Ishikawa (cell line): Measurements from ENCODE around the gene ARHGAP44.

ENCODE experiments used
- CEBPB ChIP-seq: IDR thresholded peaks from 2 replicates; pipeline ENCODE4 v1.6.1; 2012
- CREB1 ChIP-seq: IDR thresholded peaks from 2 replicates; pipeline ENCODE4 v1.6.1; 2012; ENCODE audit warnings: low read depth
- EGR1 ChIP-seq: IDR thresholded peaks from 2 replicates; pipeline ENCODE4 v1.6.1; 2012
- EP300 ChIP-seq: IDR thresholded peaks from 2 replicates; pipeline ENCODE4 v1.6.1; 2012; ENCODE audit warnings: borderline replicate concordance
- FOXM1 ChIP-seq: IDR thresholded peaks from 2 replicates; pipeline ENCODE4 v1.6.1; 2012; ENCODE audit warnings: low read depth, borderline replicate concordance
- MAX ChIP-seq: IDR thresholded peaks from 2 replicates; pipeline ENCODE4 v1.6.1; 2012
- NFIC ChIP-seq: IDR thresholded peaks from 2 replicates; pipeline ENCODE4 v1.6.1; 2012
- RAD21 ChIP-seq: IDR thresholded peaks from 2 replicates; pipeline ENCODE4 v1.6.1; 2012; ENCODE audit warnings: low read depth
- TAF1 ChIP-seq: IDR thresholded peaks from 2 replicates; pipeline ENCODE4 v1.6.1; 2012; ENCODE audit warnings: low read depth, mild to moderate bottlenecking
- TCF12 ChIP-seq: IDR thresholded peaks from 2 replicates; pipeline ENCODE4 v1.6.1; 2012; ENCODE audit warnings: low read depth
- TEAD4 ChIP-seq: IDR thresholded peaks from 2 replicates; pipeline ENCODE4 v1.6.1; 2012
- YY1 ChIP-seq: IDR thresholded peaks from 2 replicates; pipeline ENCODE4 v1.6.1; 2012; ENCODE audit warnings: low read depth
- ZBTB7A ChIP-seq: IDR thresholded peaks from 2 replicates; pipeline ENCODE4 v1.6.1; 2012; ENCODE audit warnings: low read depth
- TF ChIP-seq, protein P1 (sequence below): IDR thresholded peaks from 2 replicates; pipeline ENCODE4 v1.6.1; 2012
- TF ChIP-seq, protein P2 (sequence below): IDR thresholded peaks from 2 replicates; pipeline ENCODE4 v1.6.1; 2012; ENCODE audit warnings: low read depth, mild to moderate bottlenecking

Gene ARHGAP44

GRCh38 chr17:12985431-12986293 is 196.4 kb downstream of the ARHGAP44 start:
- TF ChIP-seq TCF12 (no peak), YY1 (no peak), CEBPB (no peak), TEAD4 (no peak), RAD21 (no peak), TAF1 (no peak), NFIC (no peak), EGR1 (no peak), CREB1 (no peak), MAX (no peak), EP300 (no peak), ZBTB7A (no peak), FOXM1 (no peak)
- TF ChIP-seq, protein P1, sequence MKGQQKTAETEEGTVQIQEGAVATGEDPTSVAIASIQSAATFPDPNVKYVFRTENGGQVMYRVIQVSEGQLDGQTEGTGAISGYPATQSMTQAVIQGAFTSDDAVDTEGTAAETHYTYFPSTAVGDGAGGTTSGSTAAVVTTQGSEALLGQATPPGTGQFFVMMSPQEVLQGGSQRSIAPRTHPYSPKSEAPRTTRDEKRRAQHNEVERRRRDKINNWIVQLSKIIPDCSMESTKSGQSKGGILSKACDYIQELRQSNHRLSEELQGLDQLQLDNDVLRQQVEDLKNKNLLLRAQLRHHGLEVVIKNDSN: no peak
- TF ChIP-seq, protein P2, sequence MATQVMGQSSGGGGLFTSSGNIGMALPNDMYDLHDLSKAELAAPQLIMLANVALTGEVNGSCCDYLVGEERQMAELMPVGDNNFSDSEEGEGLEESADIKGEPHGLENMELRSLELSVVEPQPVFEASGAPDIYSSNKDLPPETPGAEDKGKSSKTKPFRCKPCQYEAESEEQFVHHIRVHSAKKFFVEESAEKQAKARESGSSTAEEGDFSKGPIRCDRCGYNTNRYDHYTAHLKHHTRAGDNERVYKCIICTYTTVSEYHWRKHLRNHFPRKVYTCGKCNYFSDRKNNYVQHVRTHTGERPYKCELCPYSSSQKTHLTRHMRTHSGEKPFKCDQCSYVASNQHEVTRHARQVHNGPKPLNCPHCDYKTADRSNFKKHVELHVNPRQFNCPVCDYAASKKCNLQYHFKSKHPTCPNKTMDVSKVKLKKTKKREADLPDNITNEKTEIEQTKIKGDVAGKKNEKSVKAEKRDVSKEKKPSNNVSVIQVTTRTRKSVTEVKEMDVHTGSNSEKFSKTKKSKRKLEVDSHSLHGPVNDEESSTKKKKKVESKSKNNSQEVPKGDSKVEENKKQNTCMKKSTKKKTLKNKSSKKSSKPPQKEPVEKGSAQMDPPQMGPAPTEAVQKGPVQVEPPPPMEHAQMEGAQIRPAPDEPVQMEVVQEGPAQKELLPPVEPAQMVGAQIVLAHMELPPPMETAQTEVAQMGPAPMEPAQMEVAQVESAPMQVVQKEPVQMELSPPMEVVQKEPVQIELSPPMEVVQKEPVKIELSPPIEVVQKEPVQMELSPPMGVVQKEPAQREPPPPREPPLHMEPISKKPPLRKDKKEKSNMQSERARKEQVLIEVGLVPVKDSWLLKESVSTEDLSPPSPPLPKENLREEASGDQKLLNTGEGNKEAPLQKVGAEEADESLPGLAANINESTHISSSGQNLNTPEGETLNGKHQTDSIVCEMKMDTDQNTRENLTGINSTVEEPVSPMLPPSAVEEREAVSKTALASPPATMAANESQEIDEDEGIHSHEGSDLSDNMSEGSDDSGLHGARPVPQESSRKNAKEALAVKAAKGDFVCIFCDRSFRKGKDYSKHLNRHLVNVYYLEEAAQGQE: no peak

DNA sequence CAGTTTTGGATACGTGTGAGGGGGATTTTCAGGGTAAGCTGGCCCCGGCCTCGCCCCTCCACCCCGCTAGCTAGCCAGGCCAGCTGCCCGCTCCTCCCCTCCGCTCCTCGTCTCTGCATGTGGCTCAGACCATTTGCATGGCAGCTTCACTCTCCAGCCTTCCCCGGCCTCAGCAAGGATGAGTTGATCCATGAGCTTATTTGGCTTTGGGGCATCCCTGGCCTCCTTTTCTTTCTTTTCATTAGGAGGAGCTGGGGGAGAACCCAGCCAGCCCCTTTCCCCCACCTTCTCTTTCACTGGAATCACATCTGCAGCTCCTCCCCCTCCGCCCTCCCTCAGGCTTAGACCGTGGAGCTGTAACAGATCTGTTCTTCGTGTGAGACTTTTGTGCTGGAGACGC is 197.8 kb downstream of the ARHGAP44 start:
- TF ChIP-seq YY1 (no peak), TCF12 (no peak), TEAD4 (no peak), ZBTB7A (no peak), NFIC (no peak), EGR1 (no peak)
- TF ChIP-seq, protein P2: no peak

GRCh38 chr17:12990041-12990808 is 200.9 kb downstream of the ARHGAP44 start:
- no peak for TF ChIP-seq ZBTB7A
- no peak for TF ChIP-seq NFIC
- TF ChIP-seq CREB1: no peak
- no peak for TF ChIP-seq RAD21
- TF ChIP-seq MAX: no peak
- no peak for TF ChIP-seq TEAD4
- TF ChIP-seq EGR1: no peak
- TF ChIP-seq, protein P2: no peak
- TF ChIP-seq TCF12: no peak

DNA sequence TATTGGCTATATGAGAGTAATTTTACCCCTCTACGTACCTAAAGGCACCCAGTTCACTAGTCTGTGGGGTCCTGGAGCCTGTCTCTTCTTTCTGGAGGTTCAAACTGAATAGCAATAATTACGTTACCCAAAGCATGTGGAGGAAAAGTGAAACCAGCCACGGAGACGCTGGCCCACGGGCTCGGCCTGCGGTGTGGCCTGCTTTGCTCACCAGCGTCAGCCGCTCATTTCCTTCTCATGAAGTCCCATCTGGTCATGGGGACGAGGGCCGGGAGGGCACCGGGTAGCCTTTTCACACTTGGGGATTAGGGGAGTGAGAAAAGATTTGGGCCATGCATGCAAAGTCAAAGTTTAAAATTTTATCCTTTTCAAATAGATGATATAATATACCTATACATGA is 201.6 kb downstream of the ARHGAP44 start:
- no peak for TF ChIP-seq YY1
- TF ChIP-seq, protein P2: no peak
